NCI-H1417 (cell line): ENCODE data around the gene MGRN1.

Experiments
- DNase-seq, 3 experiments: peaks; one replicate each; lab custom pipeline; 2025; lab: John Stamatoyannopoulos, UW

MGRN1 gene

DNA sequence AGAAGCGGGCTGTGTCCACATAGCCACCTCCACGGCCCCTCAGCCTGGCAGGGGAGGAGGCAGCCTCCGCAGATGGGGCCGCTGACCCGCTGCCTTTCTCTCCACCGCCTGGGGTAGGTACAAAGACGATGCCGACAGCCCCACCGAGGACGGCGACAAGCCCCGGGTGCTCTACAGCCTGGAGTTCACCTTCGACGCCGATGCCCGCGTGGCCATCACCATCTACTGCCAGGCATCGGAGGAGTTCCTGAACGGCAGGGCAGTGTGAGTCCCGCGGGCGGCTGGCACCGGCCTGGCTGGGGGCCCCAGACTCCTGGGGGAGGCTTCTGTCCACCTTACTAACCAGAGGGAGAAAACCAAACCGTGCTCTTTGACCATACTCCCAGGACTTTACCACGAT lies 27.9 kb downstream of the MGRN1 start:
- DNase-seq: no peak

GRCh38 chr16:4654011-4654963 lies 29.7 kb downstream of the MGRN1 start:
- peak in 1 of 3 experiments; percentile 2 for DNase-seq

- no peak for DNase-seq
Measured at GRCh38 chr16:4654964-4655590, 30.5 kb downstream of the MGRN1 start.

DNA sequence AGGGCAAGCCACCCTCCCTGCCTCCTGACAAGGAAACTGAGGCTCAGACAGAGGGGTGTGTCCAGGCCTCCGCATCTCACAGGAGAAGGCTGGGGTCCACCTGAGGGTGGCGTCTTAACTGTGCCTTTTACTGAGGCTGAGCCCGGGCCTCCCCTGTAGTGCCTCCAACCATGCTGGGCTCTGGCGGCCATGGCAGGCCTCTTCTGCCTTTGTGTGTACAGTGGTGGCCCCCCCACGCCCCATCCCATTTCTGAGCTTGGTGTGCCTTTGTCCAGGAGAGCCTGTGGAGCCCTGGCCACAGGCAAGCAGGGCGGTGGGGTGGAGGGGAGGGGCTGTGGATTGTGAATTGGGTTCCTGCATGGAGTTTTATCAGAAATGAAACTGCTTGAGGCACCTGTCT lies 31.2 kb downstream of the MGRN1 start:
- no peak for DNase-seq

- DNase-seq: no peak
Measured at GRCh38 chr16:4656221-4656620, 31.6 kb downstream of the MGRN1 start.

DNA sequence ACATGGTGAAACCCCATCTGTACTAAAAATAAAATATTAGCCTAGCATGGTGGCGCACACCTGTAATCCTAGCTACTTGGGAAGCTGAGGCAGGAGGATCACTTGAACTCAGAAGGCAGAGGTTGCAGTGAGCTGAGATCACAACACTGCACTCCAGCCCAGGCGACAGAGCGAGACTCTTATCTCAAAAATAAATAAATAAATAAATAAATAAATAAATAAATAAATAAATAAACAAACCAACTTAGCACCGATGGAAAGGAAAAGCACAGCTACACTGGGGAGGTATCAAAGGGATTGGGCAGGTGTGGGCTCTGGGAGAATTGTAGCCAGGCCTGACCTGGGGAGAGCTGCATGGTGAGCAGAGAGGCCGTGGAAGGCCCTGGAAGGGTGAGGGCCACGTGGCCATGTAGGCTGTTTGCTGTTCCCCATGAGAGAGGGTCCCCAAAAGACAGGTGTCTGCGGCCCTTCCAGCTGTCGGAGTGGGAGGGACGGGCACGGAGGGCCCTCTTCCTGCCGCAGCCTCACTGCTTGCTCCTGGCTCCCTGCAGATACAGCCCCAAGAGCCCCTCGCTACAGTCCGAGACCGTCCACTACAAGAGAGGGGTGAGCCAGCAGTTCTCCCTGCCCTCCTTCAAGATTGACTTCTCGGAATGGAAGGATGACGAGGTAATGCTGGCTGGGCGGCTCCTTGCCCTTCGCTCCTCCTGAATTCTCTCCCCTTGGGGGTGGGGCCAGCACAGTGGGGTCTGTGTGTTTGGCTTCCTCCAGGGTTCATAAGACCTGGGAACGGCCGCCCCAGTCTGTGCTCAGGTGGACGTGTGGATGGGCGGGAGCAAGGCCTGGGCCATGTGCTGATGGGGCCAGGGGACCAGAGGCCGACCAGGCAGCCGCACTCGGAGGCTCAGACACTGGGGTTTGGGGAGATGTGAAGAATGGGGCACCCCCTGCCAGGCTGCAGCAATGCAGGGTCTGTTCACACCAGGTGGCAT lies 32.4 kb downstream of the MGRN1 start:
- DNase-seq: no peak

DNA sequence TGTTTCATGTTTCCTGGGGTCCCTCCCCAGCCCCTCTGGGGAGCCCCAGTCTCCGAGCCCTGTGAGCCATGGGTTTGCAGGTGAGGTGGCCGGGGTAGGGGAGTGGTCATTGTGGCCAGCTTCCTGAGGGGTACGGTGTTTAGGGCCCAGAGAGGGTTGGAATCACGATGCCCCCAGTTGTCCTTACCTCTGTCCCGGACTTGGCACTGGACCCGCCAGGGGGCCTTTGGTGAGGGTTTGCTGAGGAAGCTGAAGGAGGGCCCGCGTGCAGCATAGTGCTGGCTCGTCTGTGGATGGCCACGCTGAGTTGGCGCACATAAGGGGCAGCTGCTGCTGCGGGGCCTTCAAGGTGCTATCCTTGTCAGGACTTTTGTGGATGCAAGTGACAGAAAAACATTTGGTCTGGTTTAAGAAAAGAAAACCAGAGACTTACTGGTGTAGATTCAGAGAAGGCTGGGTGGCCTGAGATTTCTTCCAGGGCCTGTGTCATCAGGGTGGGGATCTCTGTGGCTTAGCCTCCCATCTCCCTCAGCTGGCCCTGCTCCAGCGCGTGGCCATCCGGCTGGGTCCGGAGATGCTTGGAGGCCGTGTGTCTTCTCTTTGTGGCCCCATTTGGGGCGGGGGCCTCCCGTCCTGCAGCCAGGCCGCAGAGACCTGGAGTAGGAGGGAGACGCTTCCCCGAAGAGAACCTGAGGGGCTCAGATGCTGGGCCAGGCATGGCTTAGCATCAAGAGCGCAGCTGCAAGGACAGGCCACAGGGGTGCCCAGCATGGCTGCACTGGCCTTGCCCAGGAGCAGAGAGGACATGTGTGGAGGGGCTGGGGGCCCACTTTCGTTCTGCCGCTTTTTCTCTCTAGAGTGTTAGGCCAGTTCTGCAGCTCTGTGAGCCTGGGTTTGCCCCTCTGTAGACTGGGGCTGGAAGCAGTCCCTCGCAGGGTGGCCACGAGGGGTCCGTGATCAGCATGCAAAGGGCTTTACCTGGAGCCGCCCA lies 35.0 kb downstream of the MGRN1 start:
- no peak for DNase-seq

GRCh38 chr16:4660454-4661007 lies 35.9 kb downstream of the MGRN1 start:
- peak in 2 of 3 experiments; percentile 63 to 74 for DNase-seq

DNA sequence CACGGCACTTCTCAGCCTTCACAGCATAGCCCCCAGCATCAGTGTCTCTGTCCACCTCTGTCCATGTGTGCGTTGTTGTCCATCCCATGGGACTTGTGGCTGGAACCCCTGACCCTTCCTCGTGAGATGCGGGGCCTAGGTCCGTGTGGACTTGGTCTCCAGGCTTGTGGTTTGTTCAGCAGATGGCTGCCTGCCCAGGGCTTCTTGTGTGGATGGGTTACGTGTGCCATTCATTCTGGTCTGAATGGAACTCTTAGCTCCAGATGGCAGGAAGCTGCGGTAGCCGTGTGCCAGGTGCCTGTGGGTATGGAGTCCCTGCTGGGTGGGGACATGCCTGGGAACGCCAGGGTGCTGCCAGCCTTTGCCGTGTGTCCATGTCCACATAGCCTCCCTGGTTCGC lies 37.0 kb downstream of the MGRN1 start:
- peak in 2 of 3 experiments; percentile 16 to 36 for DNase-seq

- peak in 2 of 3 experiments; percentile 66 to 93 for DNase-seq
Measured at GRCh38 chr16:4663465-4663776, 38.8 kb downstream of the MGRN1 start.

DNA sequence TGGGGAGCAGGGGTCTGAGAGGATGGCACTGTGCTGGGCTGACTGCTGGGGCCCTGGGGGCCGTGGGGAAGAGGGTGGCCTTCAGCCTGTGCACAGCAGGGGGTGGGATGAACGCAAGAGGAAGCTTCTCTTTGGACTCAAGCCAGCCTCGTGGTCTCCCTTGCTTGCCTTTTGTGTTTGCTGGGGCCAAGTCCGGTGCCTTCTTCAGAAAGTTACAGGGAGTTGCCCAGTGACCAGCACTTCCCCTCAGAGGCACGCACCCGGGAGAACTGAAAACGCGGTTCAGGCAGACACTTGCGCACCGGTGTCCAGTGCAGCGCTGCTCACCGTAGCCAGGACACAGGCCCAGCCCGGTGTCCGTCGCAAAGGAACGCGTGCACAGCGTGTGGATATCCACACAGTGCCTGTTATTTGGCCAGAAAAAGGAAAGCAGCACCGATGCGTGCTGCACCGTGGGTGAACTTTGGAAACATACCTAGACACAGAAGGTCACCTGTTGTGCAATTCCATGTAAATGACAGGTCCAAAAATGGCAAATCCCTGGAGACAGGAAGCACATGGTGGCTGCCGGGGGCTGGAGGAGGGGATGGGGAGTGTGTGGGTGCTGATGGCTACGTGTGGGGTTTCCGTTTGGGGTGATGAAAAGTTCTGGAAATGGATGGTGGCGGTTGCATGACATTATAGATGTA lies 39.3 kb downstream of the MGRN1 start:
- DNase-seq: peak in 1 of 3 experiments; percentile 24

- peak; percentile 18 to 76 (median 54) for DNase-seq
Measured at GRCh38 chr16:4664538-4665418, 40.2 kb downstream of the MGRN1 start.

- peak in 1 of 3 experiments; percentile 23 for DNase-seq
Measured at GRCh38 chr16:4666537-4667202, 42.0 kb downstream of the MGRN1 start.

DNA sequence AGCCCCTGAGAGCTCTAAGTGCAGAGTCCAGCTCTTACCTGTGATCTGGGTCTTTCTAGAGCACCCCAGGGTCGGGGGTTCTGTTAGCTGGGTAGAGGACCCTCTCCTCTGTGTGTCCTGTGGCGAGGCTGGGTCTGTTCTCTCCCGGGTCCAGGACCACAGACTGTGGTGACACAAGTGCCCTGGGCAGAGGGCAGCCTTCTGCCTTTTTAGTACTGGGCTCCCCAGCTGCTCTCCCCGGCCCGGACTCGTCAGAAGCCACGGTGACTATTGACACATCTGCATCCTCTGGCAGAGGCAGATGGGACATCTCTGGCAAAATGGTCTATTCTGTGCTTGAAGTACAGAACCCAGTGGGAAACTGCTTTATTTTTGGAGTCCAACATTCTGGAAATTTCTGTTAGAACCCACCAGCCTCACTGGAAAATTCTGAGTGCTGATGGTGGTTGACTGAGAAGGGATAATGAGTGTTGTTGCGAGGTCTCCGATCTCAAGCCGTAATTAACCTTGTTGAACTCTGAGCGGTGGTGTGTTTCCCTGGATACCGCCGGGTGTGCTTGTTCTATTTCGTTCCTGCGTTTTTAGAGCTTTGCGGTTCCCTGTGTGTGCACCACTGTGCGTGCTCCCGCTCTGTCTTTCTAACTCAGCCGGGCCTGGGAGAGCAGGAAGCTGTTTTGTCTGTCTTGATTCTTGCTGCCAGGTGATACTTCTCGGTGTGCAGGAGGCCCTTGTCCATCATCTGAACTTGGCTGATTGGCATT lies 42.8 kb downstream of the MGRN1 start:
- peak in 2 of 3 experiments; percentile 66 to 88 for DNase-seq

GRCh38 chr16:4668313-4668960 lies 43.8 kb downstream of the MGRN1 start:
- DNase-seq: no peak

GRCh38 chr16:4673387-4674046 lies 48.9 kb downstream of the MGRN1 start:
- DNase-seq: no peak
